ENCODE results near the gene TRIP13.
"Not testable (repeated sequence)": the region's sequence is repeated elsewhere in the genome, so short reads cannot be mapped to it uniquely, and the experiment has no call there.

DNA sequence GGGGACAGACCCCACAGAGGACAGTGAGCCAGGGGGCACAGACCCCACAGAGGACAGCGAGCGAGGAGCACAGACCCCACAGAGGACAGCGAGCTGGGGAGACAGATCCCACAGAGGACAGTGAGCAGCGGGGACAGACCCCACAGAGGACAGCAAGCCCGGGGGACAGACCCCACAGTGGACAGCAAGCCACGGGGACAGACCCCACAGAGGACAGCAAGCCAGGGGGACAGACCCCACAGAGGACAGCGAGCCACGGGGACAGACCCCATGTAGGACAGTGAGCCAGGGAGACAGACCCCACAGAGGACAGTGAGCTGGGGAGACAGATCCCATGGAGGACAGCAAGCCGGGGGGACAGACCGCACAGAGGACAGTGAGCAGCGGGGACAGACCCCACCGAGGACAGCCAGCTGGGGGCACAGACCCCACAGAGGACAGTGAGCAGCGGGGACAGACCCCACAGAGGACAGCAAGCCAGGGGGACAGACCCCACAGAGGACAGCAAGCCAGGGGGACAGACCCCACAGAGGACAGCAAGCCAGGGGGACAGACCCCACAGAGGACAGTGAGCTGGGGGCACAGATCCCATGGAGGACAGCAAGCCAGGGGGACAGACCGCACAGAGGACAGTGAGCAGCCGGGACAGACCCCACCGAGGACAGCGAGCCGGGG is 39.1 kb upstream of the TRIP13 start:
- TF ChIP-seq, protein P1, sequence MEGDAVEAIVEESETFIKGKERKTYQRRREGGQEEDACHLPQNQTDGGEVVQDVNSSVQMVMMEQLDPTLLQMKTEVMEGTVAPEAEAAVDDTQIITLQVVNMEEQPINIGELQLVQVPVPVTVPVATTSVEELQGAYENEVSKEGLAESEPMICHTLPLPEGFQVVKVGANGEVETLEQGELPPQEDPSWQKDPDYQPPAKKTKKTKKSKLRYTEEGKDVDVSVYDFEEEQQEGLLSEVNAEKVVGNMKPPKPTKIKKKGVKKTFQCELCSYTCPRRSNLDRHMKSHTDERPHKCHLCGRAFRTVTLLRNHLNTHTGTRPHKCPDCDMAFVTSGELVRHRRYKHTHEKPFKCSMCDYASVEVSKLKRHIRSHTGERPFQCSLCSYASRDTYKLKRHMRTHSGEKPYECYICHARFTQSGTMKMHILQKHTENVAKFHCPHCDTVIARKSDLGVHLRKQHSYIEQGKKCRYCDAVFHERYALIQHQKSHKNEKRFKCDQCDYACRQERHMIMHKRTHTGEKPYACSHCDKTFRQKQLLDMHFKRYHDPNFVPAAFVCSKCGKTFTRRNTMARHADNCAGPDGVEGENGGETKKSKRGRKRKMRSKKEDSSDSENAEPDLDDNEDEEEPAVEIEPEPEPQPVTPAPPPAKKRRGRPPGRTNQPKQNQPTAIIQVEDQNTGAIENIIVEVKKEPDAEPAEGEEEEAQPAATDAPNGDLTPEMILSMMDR (IDR thresholded peaks at IDR 0.05; ENCODE audit: poor library complexity, severe bottlenecking): not testable (repeated sequence)
- TF ChIP-seq EP300 (conservative IDR thresholded peaks at IDR 0.05; ENCODE audit: poor library complexity, severe bottlenecking); EZH2 (IDR thresholded peaks at IDR 0.05; ENCODE audit: borderline replicate concordance, insufficient read depth, low read length, poor library complexity, severe bottlenecking); RAD21 (conservative IDR thresholded peaks at IDR 0.05); SMC3 (conservative IDR thresholded peaks at IDR 0.05; ENCODE audit: poor library complexity); POLR2AphosphoS5 (IDR thresholded peaks at IDR 0.05); MXI1 (conservative IDR thresholded peaks at IDR 0.05; ENCODE audit: poor library complexity, severe bottlenecking); TAF1 (IDR thresholded peaks at IDR 0.05; ENCODE audit: low read depth): not testable (repeated sequence)
- TF ChIP-seq, protein P2, sequence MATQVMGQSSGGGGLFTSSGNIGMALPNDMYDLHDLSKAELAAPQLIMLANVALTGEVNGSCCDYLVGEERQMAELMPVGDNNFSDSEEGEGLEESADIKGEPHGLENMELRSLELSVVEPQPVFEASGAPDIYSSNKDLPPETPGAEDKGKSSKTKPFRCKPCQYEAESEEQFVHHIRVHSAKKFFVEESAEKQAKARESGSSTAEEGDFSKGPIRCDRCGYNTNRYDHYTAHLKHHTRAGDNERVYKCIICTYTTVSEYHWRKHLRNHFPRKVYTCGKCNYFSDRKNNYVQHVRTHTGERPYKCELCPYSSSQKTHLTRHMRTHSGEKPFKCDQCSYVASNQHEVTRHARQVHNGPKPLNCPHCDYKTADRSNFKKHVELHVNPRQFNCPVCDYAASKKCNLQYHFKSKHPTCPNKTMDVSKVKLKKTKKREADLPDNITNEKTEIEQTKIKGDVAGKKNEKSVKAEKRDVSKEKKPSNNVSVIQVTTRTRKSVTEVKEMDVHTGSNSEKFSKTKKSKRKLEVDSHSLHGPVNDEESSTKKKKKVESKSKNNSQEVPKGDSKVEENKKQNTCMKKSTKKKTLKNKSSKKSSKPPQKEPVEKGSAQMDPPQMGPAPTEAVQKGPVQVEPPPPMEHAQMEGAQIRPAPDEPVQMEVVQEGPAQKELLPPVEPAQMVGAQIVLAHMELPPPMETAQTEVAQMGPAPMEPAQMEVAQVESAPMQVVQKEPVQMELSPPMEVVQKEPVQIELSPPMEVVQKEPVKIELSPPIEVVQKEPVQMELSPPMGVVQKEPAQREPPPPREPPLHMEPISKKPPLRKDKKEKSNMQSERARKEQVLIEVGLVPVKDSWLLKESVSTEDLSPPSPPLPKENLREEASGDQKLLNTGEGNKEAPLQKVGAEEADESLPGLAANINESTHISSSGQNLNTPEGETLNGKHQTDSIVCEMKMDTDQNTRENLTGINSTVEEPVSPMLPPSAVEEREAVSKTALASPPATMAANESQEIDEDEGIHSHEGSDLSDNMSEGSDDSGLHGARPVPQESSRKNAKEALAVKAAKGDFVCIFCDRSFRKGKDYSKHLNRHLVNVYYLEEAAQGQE (IDR thresholded peaks at IDR 0.05; ENCODE audit: borderline replicate concordance): not testable (repeated sequence)
